KMS-11 (cell line): ENCODE measurements around the gene PGAM5.
A peak's percentile ranks its signal among the peaks of the same experiment; 100 is the strongest.

ENCODE experiments used
- H2AFZ ChIP-seq: fragments of 200-600 bp; sonication (generic); 2 replicates; pipeline ENCODE4 v1.6.1; 2016; ENCODE audit warnings: antibody characterized with exemption, mixed run types, low read depth
- H3K27ac ChIP-seq: fragments of 200-600 bp; sonication (generic); 2 replicates; pipeline ENCODE4 v1.6.1; 2016; ENCODE audit warnings: mild to moderate bottlenecking, mixed run types
- H3K27me3 ChIP-seq: fragments of 200-600 bp; sonication (generic); 2 replicates; pipeline ENCODE4 v1.6.1; 2017; ENCODE audit warnings: mild to moderate bottlenecking, low read depth, mixed run types, moderate library complexity; ENCODE audit not compliant: insufficient read depth
- H3K36me3 ChIP-seq: fragments of 200-600 bp; sonication (generic); 2 replicates; pipeline ENCODE4 v1.6.1; 2017; ENCODE audit warnings: mild to moderate bottlenecking, mixed run types; ENCODE audit not compliant: insufficient read depth
- H3K4me1 ChIP-seq: fragments of 200-600 bp; sonication (generic); 2 replicates; pipeline ENCODE4 v1.6.1; 2016; ENCODE audit warnings: mild to moderate bottlenecking, low read depth, mixed run types; ENCODE audit not compliant: poor library complexity, severe bottlenecking
- H3K4me2 ChIP-seq: fragments of 200-600 bp; sonication (generic); 2 replicates; pipeline ENCODE4 v1.7.0; 2016; ENCODE audit warnings: mild to moderate bottlenecking, mixed run types
- H3K4me3 ChIP-seq: fragments of 200-600 bp; sonication (generic); IDR thresholded peaks from 2 replicates; pipeline ENCODE4 v1.6.1; 2017; ENCODE audit warnings: low read depth, low read length, mixed read lengths; ENCODE audit not compliant: insufficient read depth
- H3K79me2 ChIP-seq: fragments of 200-600 bp; sonication (generic); 2 replicates; pipeline ENCODE4 v1.6.1; 2016; ENCODE audit warnings: low read depth, mixed run types; ENCODE audit not compliant: insufficient read depth
- H3K9ac ChIP-seq: fragments of 200-600 bp; sonication (generic); 2 replicates; pipeline ENCODE4 v1.6.1; 2016; ENCODE audit warnings: mild to moderate bottlenecking, mixed run types
- H4K20me1 ChIP-seq: fragments of 200-600 bp; sonication (generic); 2 replicates; pipeline ENCODE4 v1.6.1; 2016; ENCODE audit warnings: mild to moderate bottlenecking, mixed run types; ENCODE audit not compliant: insufficient read depth
- TF ChIP-seq, protein P1 (sequence below): fragments of 200-600 bp; sonication (generic); conservative IDR thresholded peaks from 2 replicates; pipeline ENCODE4 v1.6.1; 2017; ENCODE audit warnings: low read depth, mild to moderate bottlenecking, antibody characterized with exemption, low read length, moderate library complexity, mixed read lengths

The PGAM5 gene

DNA sequence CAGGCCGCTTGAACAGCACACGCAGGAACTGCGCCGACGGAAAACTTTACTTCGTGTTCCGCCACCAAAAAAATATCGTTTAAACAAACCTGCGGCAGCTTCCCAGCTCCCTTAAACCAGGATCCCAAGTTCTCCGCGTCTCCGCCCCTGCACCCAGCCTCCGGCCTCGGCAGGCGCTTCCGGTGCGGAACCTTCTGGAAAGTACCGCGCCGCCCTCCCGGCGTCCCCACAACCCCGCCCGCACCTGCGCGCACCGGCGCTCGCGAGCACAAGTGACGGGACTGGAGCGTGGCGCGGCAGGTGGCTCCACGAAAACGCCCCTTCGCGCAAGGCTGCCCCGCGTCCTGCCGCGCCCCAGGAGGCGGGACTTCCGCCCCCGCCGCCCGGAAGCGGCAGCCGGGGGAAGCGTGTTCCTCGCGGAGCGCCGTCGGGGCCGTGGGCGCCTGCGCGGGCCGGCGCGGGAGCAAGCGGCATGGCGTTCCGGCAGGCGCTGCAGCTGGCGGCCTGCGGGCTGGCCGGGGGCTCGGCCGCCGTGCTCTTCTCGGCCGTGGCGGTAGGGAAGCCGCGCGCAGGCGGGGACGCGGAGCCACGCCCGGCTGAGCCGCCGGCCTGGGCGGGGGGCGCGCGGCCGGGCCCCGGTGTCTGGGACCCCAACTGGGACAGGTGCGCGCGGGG is at the start of gene PGAM5:
Gene PGAM5 (plus strand): TSS at position 438 of the 675 bp plus-strand sequence. CDS start 35 bp downstream, at position 473.
- H3K36me3 ChIP-seq, result no peaks in the 10 kb centered on the region
- TF ChIP-seq, protein P1, sequence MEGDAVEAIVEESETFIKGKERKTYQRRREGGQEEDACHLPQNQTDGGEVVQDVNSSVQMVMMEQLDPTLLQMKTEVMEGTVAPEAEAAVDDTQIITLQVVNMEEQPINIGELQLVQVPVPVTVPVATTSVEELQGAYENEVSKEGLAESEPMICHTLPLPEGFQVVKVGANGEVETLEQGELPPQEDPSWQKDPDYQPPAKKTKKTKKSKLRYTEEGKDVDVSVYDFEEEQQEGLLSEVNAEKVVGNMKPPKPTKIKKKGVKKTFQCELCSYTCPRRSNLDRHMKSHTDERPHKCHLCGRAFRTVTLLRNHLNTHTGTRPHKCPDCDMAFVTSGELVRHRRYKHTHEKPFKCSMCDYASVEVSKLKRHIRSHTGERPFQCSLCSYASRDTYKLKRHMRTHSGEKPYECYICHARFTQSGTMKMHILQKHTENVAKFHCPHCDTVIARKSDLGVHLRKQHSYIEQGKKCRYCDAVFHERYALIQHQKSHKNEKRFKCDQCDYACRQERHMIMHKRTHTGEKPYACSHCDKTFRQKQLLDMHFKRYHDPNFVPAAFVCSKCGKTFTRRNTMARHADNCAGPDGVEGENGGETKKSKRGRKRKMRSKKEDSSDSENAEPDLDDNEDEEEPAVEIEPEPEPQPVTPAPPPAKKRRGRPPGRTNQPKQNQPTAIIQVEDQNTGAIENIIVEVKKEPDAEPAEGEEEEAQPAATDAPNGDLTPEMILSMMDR, result no peak

GRCh38 chr12:132660996-132661395 is 49.6 kb upstream of the PGAM5 start:
- Histone ChIP-seq H3K27me3 (no peaks in the 10 kb centered on the region), H4K20me1 (no peaks in the 10 kb centered on the region), H3K36me3 (no peaks in the 10 kb centered on the region), H2AFZ (no peak overlapping the region), H3K4me3 (no peak overlapping the region), H3K4me2 (no peak overlapping the region), H3K9ac (no peak overlapping the region), H3K27ac (no peak overlapping the region), H3K79me2 (no peaks in the 10 kb centered on the region), H3K4me1 (no peaks in the 10 kb centered on the region)
- TF ChIP-seq, protein P1, result no peak

More for the DNA sequence above, at the start of gene PGAM5:
- H3K4me3 ChIP-seq, result no peak within 1 kb of the TSS
- H3K27me3 ChIP-seq, result no peaks in the 10 kb centered on the region
- H2AFZ ChIP-seq, result peak within 1 kb of the TSS; percentile 61
- peak within 1 kb of the TSS; percentile 42 for H3K4me2 ChIP-seq
- H3K9ac ChIP-seq, result peak within 1 kb of the TSS; percentile 53; the same call in 1 of the 2 replicates
- H3K27ac ChIP-seq, result peak within 1 kb of the TSS; percentile 57
- no peaks in the 10 kb centered on the region for H3K4me1 ChIP-seq
- peaks cover 37% of the 10 kb centered on the region for H3K79me2 ChIP-seq
- no peaks in the 10 kb centered on the region for H4K20me1 ChIP-seq

- H2AFZ ChIP-seq, result no peak overlapping the region
- H3K27me3 ChIP-seq, result no peaks in the 10 kb centered on the region
- H3K4me1 ChIP-seq, result no peaks in the 10 kb centered on the region
- H3K4me3 ChIP-seq, result no peak overlapping the region
- TF ChIP-seq, protein P1, result no peak
- no peaks in the 10 kb centered on the region for H4K20me1 ChIP-seq
- no peak overlapping the region for H3K27ac ChIP-seq
- no peaks in the 10 kb centered on the region for H3K79me2 ChIP-seq
- H3K9ac ChIP-seq, result no peak overlapping the region
- no peak overlapping the region for H3K4me2 ChIP-seq
- no peaks in the 10 kb centered on the region for H3K36me3 ChIP-seq
Observed at GRCh38 chr12:132661972-132662371, 48.7 kb upstream of the PGAM5 start.

DNA sequence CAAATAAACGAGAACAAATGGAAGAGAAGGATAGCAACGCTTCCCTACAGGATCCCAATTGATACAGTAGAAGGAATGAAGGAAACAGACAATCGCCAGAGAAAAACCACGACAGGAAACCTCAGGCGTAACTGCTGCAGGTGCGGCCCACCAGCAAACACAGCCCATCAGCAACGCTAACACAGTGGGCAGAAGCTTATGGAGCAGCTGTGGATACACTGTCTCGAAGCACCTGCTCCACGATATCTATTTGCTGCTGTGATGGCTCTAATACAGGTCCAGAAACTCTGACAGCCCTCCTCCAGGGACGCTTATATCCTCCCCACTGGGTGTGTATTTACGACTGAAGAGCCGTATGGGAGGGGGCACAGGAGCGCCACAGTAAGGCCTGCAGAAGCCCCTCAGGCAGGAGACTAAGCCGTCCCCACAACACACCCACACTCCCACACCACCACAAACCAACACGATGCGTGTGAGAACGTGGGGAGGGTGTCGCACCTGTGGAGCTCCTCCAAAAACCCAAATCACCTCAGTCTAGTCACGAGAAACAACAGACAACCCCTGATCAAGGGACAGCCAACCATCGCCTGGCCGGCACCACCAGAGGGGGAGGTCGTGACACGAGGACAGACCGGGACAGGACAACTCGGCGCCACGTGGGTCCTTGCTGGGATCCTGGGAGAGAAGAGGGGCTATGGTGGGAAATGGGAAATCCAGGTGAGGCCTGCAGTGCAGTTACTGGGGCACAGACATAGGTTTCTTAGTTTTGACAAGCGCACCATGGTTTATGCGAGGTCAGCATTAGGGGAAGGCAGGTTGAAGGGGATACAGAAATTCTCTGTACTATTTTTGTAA is 47.5 kb upstream of the PGAM5 start:
- H4K20me1 ChIP-seq, result no peaks in the 10 kb centered on the region
- H3K9ac ChIP-seq, result no peak overlapping the region
- H3K27me3 ChIP-seq, result no peaks in the 10 kb centered on the region
- no peaks in the 10 kb centered on the region for H3K4me1 ChIP-seq
- TF ChIP-seq, protein P1, result no peak
- no peak overlapping the region for H3K27ac ChIP-seq
- no peak overlapping the region for H3K4me2 ChIP-seq
- H3K36me3 ChIP-seq, result no peaks in the 10 kb centered on the region
- H3K79me2 ChIP-seq, result no peaks in the 10 kb centered on the region
- H3K4me3 ChIP-seq, result no peak overlapping the region
- no peak overlapping the region for H2AFZ ChIP-seq
